Brain pericyte (primary cell): Measurements from ENCODE around the gene OSBP.
"Not testable (repeated sequence)": the region's sequence is repeated elsewhere in the genome, so short reads cannot be mapped to it uniquely, and the experiment has no call there.

Experiments used
- DNase-seq: peaks from one replicate; pipeline ENCODE4 v3.0.0-alpha.2; 2012; ENCODE audit warnings: low read depth, low spot score

The OSBP gene, protein sequence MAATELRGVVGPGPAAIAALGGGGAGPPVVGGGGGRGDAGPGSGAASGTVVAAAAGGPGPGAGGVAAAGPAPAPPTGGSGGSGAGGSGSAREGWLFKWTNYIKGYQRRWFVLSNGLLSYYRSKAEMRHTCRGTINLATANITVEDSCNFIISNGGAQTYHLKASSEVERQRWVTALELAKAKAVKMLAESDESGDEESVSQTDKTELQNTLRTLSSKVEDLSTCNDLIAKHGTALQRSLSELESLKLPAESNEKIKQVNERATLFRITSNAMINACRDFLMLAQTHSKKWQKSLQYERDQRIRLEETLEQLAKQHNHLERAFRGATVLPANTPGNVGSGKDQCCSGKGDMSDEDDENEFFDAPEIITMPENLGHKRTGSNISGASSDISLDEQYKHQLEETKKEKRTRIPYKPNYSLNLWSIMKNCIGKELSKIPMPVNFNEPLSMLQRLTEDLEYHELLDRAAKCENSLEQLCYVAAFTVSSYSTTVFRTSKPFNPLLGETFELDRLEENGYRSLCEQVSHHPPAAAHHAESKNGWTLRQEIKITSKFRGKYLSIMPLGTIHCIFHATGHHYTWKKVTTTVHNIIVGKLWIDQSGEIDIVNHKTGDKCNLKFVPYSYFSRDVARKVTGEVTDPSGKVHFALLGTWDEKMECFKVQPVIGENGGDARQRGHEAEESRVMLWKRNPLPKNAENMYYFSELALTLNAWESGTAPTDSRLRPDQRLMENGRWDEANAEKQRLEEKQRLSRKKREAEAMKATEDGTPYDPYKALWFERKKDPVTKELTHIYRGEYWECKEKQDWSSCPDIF

DNA sequence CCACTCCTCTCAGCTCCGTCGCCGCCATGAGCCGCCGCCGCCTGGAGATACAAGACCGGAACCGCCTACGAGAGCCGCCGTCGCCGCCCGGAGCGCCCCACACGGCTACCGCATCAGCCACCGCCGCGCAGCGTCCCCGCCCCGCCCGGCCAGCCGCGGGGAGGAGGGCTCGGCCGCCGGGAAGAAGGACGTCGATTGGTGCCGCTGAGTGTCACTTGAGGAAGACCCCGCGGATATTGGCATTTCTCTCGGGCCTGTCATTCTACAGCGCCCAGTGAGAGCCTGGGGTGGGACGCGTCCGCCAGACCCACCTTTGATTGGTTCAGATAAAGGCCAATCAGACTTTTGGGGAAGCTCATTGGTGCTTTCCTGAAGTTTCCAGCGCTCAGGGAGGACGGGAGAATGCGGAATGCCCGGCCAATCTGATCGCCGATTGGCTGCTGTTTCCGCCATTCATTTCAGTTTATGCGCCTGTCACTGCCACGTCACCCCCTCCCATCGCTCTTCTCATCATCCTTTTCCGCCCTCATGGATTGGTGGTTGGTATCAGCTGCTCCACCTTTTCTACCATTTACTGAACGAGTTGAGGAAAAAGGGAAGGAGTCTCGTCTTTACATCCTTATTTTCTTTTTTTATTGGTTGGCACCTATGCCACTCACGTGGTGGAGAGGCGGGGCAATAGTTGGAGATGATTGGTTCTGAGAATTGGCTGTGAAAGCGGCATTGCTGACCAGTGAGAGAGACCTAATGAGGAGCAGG, at the start of gene OSBP:
TSS of gene OSBP (minus strand) at position 138 of the 759 bp plus-strand sequence. CDS start at position 28, 110 bp downstream.
- peak; percentile 100 for DNase-seq

DNA sequence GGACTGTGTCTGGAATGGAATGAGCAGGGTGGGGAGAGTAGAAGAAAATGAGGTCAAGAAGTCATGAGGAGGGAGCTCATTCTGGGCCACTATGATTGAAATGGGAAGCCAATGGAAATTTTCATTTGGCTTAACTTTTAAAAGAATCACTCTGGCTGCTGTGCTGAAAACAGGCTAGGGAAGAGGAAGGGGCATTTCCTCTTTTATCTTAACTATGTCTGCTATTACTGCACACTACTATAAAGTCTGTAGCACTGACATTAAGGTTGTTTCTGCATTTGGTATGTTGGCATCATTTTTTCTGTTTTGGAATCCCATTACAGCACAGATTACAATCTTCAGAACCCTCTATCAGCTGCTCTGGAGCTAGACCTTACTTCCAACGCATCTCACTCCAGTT, 45.0 kb upstream of the OSBP start:
- no peak for DNase-seq

DNA sequence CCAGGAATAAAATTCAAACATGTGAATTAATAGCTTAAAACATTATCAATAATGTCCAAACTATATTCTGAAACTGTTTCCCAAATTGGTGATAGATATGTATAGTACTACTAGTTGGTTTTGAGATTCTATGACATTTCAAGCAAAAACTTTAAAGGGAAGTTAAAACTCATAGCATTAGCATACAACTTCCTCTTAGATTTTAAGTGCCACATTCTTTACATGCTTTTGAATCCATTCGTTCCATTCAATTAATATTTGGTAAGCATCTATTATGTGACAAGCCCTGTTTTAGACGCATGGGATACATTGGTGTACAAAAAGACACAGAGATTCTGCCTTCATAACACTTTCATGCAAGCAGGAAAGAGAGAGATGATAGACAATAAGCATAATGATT, 44.4 kb upstream of the OSBP start:
- DNase-seq = no peak

DNA sequence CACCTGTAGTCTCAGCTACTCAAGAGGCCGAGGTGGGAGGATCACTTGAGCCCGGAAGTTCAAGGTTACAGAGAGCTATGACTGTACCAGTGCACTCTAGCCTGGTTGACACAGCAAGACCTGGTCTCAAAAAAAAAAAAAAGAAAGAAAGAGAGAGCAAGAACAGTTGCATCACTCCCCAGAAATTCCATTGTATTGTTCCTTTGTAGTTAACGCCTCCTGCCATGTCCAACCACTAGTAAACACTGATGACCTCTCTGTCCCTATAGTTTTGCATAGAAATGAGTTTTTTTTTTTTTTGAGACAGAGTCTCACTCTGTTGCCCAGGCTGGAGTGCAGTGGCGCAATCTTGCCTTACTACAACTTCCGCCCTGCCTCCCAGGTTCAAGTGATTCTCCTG, 42.5 kb upstream of the OSBP start:
- DNase-seq = no peak

GRCh38 chr11:59654893-59655292, 39.3 kb upstream of the OSBP start:
- no peak for DNase-seq

DNA sequence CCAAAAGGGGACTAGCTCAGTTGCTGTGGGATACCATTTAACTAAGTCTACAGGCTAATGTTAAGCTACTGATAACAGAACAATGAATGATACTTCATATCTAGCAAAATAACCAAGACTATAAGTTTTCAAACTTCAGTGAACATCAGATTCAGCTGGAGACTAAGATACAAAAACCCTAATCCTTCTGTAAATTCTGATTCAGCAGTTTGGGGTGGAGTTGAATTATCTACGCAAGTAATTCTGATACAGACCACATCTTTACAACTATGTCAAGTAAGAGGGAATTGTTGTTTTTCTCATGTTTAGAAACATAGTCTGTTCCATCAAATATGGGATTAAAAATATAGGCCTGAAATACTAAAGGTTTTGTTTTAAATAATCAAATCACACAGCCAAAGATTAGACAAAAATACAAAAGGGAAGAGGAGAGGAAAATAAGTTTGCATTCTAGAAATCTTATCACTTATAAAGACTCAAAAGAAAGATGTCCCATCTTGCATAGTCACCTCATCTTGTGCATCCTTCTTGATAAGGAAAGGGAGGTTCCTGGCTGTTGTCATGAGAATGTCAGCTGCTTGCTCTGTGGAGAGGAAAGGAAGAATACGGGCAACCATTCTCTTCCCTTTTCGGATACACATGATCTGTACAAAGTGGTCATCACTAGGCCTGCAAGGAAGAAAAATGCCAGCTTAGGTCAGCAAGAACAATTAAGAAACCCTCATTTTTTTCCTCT, 31.8 kb upstream of the OSBP start:
- DNase-seq = no peak

GRCh38 chr11:59644528-59644927, 29.0 kb upstream of the OSBP start:
- DNase-seq = no peak

GRCh38 chr11:59643390-59643789, 27.8 kb upstream of the OSBP start:
- DNase-seq = no peak

DNA sequence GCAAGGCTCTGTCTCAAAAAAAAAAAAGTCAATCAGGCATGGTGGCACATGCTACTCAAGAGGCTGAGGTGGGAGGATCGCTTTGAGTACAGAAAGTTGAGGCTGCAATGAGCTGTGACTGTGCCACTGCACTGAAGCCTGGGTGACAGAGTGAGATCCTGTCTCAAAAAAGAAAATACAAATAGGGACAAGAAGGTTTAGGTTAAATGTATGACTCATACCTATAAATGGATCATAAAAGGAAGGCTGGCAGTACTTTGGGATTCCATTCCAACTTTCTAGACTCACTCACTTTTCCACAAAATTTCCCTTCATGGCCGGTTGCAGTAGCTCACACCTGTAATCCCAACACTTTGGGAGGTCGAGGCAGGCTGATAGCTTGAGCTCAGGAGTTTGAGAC, 25.6 kb upstream of the OSBP start:
- no peak for DNase-seq

- DNase-seq = no peak
Observed at GRCh38 chr11:59630493-59630892, 14.9 kb upstream of the OSBP start.

DNA sequence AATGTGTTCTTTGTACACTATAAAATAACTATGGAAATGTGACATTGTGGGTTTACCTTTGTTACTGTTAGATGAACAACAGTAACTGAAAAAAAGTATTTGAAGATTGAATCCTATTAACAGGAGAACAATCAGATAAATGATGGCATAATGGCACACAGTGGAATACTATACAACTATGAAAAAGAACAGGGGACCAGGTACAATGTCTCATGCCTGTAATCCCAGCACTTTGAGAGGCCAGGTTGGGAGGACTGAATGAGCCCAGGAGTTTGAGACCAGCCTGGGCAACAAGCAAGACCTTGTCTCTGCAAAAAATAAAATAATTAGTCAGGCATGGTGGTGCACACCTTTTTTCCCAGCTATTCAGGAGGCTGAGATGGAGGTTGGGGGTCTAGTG, 14.4 kb upstream of the OSBP start:
- no peak for DNase-seq

DNA sequence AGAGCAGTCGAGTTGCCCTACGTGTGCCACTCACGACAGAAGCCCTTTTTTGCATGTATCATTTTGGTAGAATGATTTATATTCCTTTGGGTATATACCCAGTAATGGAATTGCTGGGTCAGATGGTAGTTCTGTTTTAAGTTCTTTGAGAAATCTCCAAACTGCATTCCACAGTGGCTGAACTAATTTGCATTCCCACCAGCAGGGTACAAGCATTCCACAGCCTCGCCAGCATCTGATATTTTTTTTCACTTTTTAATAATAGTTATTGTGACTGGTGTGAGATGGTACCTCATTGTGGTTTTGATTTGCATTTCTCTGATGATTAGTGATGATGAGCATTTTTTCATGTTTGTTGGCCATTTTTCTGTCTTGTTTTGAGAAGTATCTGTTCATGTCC, 11.4 kb upstream of the OSBP start:
- DNase-seq = not testable (repeated sequence)

DNA sequence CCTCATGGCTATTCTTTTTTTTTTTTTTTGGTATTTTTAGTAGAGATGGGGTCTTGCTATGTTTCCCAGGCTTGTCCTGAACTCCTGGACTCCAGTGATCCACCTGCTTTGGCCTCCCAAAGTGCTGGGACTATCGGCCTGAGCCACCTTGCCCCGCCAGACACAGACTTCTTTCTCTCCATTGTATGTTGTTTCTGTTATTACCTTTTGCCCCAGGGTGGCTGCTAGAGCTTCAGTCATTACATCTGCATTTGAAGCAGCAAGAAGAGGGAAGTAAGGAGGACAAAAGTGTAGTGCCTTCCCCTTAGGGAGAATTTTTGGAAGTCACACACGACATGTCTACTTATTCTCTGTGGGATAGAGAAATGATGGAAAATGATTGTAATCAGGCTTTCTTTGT, 10.1 kb upstream of the OSBP start:
- DNase-seq = no peak

DNA sequence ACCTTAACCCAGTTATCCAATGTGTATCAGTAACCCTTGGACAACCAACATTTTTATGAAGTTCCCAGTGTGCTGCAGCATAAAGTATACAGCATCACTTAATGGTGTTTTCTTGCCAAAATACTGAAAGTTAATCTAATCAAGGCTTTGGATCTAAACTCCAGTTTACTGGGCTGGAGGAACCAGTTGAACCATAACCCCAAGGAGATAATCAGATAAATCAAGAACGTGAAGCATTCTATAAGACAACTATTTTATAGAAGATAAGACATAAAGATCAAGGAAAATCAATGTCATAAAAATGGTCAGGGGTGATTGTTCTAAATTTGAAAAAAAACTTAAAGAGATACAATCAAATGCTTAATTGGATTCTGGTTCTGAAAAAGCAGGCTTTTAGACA, 2.3 kb upstream of the OSBP start:
- DNase-seq = no peak

- no peak for DNase-seq
Observed at GRCh38 chr11:59616396-59616982, 915 bp upstream of the OSBP start.

DNA sequence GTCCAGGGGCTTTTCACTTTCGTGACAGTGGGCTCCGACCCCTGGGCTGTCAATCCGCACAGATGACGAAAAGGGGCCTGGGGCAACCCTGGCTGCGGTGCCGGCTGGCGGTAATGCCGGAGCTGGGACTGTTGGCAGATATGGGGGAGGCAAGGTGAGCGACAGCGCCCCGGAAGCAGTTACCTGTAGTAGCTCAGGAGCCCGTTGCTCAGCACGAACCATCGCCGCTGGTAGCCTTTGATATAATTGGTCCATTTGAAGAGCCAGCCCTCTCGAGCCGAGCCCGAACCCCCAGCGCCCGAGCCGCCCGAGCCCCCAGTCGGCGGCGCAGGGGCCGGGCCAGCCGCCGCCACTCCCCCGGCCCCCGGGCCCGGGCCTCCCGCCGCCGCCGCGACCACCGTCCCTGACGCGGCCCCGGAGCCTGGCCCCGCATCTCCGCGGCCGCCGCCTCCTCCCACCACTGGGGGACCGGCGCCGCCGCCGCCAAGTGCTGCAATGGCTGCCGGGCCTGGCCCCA, 396 bp downstream of the OSBP start:
- no peak for DNase-seq

DNA sequence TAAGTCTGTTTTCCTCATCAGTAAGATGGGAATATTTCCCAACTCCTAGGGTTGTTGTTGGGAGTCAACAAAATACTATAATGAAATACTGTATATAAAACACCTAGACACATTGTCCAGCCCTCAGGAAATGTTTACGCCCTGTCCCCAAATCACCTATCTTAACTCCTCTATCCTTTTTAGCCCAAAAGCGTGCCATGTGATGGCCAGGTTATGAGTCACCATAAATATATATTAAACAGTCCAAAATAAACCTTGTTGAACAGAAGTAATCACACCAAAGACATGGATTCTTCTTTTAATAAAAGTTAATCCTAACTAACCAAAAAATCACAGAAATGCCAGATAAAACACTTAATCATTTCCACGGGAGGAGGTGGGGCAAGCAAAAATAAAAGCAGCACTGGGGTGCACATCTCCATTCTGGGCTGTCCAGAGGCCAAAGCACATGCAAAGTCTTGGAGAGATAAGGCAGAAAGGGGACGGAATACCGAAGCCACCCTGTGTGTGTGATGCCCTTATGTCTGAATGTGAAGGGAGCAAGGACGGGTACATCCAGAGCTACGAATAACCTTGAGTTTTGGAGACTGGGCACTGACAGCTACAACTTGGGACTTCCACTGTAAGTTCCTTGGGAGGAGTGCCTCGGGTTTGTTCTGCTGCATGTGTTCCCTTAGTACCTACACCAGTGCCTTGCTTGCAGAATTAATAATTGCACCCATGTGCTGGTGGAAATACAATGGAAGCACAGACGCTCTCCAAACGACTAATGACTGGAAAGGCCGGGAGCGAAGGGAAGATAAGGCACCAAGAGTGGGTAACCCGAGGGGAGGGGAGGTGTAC, 1.1 kb downstream of the OSBP start:
- DNase-seq = no peak

DNA sequence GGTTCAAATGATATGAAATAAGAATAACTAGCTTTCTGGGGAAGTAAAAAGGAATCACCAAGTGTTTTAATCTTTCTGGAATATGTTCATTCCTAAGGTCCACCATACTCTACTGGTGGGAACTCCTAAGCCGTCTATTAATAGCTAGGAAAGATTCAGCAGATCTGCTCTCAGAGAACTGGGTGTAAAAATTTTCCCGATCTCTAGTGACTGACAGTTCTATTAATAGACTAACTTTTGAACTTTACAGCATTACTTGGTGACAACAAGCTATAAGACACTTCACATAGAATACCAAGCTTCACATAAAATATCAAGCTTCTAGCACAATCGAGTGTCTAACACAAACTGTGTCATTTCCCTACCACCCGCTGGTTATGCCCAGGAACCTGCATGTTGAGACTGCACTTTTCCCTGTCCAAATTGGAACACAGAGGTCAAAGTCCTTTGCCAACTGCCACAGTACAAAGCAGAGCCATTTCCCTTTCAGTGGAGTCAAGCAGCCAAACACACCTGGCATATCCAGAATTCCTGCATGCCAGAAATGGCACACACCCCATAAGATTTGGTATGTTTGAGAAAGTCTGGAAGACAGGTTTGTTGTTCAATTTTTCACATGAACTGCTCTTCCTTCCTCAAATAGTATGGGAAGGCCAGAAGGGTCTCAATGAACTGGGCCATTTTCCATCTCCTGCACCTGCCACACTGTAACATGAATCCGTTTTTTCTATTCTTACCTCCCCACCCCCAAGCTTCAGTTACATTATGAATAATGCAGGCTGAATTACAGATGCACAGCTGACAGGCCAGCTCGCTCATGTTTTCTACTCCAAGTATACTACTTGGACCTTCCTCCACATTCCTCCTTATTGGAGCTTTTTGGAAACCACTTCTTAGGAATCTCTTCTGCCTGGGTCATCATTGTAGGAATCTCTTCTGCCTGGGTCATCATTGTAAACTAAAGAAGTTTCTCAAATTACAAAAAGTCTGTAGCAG, 3.7 kb downstream of the OSBP start:
- DNase-seq = no peak

DNA sequence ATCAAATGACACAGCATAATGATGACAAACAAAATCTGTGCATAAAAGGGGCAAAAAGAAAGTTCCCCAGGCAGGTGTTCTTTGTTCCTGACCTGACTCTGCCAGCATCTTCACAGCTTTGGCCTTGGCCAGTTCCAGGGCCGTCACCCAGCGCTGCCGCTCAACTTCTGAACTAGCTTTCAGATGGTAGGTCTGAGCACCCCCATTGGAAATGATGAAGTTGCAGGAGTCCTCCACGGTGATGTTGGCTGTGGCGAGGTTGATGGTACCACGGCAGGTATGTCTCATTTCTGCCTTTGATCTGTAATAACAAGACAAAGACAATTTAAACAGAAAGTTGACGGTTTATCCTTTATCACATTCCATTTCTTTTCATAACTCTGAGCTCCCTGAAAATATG, 5.3 kb downstream of the OSBP start:
- no peak for DNase-seq
